GM12865 (cell line): ENCODE data around the gene NWD2.

Source experiments
- DNase-seq: peaks from one replicate; pipeline ENCODE4 v3.0.0; 2010; ENCODE audit warnings: low read depth
- H3K4me3 ChIP-seq: 2 replicates; pipeline ENCODE4 v1.5.1; 2011; ENCODE audit warnings: mild to moderate bottlenecking, low read depth, low read length, control low read depth
- CTCF ChIP-seq: IDR thresholded peaks from 2 replicates; pipeline ENCODE4 v1.5.1; 2011; ENCODE audit warnings: low read length, control low read depth, low read depth, inconsistent platforms; ENCODE audit not compliant: insufficient read depth; ENCODE audit errors: missing control alignments

The NWD2 gene

GRCh38 chr4:37469286-37469685, 224.7 kb downstream of the NWD2 start:
- no peak for DNase-seq
- TF ChIP-seq CTCF, result no peak
- no peak overlapping the region for H3K4me3 ChIP-seq

GRCh38 chr4:37470245-37470644, 225.7 kb downstream of the NWD2 start:
- DNase-seq, result no peak
- TF ChIP-seq CTCF, result no peak
- H3K4me3 ChIP-seq, result no peak overlapping the region

DNA sequence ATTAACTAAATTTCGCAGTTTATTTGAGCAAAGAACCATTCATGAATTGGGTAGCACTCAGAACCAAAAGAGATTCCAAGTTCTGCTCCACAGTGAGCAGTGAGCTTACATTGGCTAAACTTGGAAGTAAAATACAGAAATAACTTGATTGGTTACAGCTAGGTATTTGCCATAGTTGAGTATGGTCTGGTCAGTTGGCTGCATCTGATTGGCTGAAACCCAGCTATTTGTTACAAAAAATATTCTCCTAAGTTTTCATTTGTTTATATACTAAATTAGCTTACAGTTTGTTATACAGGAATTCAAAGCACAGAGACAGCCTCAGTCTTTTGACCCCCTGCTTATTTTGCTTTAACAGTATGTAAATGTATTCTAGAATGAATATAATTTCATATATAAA, 226.6 kb downstream of the NWD2 start:
- TF ChIP-seq CTCF, result no peak
- H3K4me3 ChIP-seq, result no peak overlapping the region
- DNase-seq, result no peak

DNA sequence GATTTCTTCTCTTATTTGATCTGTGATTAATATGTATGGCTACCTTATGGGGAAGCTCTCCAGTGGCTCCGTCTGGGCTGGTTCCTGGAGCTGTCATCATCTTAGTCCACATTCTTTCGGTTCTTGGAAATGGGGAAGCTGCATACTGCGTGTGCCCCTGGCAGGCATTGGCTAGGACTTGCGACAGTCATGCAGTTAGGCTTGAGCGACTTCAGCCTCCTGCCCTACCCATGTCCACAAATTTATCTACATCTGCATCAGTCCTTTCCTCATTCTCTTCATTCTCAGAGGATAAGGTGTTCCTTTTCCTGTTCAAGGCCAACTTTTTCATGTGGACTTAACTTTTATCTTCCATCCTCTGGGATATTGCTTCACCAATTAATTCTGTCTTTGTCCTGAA, 227.4 kb downstream of the NWD2 start:
- no peak for DNase-seq
- TF ChIP-seq CTCF, result no peak
- H3K4me3 ChIP-seq, result no peak overlapping the region

DNA sequence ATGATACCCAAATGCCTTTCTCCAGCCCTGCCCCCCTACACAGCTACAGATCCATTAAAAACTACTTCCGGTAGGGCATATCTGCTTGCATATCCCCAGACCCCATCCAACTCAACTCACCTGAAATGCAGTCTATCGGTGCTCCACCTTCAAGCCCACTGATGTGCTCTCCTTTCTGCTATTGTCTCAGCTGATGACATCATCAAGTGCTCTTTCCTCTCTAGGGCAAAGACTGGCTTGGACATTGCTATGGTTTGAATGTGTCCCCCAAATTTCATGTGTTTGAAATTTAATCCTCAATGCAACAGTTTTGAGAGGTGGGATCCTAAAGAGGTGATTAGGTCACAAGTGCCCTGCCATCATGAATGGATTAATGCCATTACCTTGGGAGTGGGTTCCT, 229.3 kb downstream of the NWD2 start:
- no peak for DNase-seq
- TF ChIP-seq CTCF, result no peak
- no peak overlapping the region for H3K4me3 ChIP-seq

- H3K4me3 ChIP-seq, result no peak overlapping the region
- no peak for DNase-seq
- TF ChIP-seq CTCF, result no peak
These were observed 230.5 kb downstream of the NWD2 start for GRCh38 chr4:37475087-37475486.

GRCh38 chr4:37475776-37476175, 231.2 kb downstream of the NWD2 start:
- no peak overlapping the region for H3K4me3 ChIP-seq
- no peak for TF ChIP-seq CTCF
- no peak for DNase-seq
